Sigmoid colon (tissue), 4 donors: ENCODE measurements around the gene IRF2BP2.

Experiments used
- POLR2A ChIP-seq, 2 donors: fragments of 450-650 bp; IDR thresholded peaks; one replicate each; pipeline ENCODE4 v1.6.1; 2016; ENCODE audit warnings: antibody characterized with exemption in 2 of 2, mild to moderate bottlenecking in 2 of 2, moderate library complexity in 2 of 2
- POLR2AphosphoS5 ChIP-seq, 4 donors: sonication (generic); formaldehyde crosslinking; IDR thresholded peaks; one replicate each; pipeline ENCODE4 v1.6.1; 2017; ENCODE audit warnings: antibody characterized with exemption in 4 of 4
- TF ChIP-seq, protein P1 (sequence below), 4 experiments: fragments of 450-650 bp in 3 of 4; fragments of 200-600 bp in 1 of 4; IDR thresholded peaks; one replicate each; pipeline ENCODE4 v1.5.1; 2016 to 2019; ENCODE audit warnings: antibody characterized with exemption in 4 of 4, mild to moderate bottlenecking in 3 of 4, moderate library complexity in 2 of 4

DNA sequence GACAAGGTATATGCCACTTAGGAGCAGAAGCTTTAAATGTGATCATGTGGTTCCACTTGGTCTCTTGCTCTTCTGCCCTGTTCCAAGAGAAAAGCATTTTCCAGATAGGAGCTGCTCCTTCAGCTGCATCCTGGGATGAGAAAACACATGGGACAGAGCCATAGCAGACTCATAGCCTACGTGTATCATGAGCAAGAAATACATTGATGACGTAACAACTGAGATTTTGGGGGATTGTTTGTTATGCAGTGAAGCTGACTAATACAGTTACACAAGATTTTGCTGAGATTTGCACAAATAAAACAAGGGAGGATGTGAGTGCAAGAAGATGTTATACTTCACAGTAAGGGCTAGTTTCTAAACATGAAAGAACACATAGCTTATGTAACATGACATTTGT is 36.0 kb upstream of the IRF2BP2 start:
- TF ChIP-seq, protein P1, sequence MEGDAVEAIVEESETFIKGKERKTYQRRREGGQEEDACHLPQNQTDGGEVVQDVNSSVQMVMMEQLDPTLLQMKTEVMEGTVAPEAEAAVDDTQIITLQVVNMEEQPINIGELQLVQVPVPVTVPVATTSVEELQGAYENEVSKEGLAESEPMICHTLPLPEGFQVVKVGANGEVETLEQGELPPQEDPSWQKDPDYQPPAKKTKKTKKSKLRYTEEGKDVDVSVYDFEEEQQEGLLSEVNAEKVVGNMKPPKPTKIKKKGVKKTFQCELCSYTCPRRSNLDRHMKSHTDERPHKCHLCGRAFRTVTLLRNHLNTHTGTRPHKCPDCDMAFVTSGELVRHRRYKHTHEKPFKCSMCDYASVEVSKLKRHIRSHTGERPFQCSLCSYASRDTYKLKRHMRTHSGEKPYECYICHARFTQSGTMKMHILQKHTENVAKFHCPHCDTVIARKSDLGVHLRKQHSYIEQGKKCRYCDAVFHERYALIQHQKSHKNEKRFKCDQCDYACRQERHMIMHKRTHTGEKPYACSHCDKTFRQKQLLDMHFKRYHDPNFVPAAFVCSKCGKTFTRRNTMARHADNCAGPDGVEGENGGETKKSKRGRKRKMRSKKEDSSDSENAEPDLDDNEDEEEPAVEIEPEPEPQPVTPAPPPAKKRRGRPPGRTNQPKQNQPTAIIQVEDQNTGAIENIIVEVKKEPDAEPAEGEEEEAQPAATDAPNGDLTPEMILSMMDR (IDR thresholded peaks at IDR 0.05), result no peak
- no peak for TF ChIP-seq POLR2A (IDR thresholded peaks at IDR 0.05)
- TF ChIP-seq POLR2AphosphoS5 (IDR thresholded peaks at IDR 0.05), result no peak
